ENCODE data around the gene CABLES2.
"Not testable (repeated sequence)": the region's sequence is repeated elsewhere in the genome, so short reads cannot be mapped to it uniquely, and the experiment has no call there.

The CABLES2 gene

DNA sequence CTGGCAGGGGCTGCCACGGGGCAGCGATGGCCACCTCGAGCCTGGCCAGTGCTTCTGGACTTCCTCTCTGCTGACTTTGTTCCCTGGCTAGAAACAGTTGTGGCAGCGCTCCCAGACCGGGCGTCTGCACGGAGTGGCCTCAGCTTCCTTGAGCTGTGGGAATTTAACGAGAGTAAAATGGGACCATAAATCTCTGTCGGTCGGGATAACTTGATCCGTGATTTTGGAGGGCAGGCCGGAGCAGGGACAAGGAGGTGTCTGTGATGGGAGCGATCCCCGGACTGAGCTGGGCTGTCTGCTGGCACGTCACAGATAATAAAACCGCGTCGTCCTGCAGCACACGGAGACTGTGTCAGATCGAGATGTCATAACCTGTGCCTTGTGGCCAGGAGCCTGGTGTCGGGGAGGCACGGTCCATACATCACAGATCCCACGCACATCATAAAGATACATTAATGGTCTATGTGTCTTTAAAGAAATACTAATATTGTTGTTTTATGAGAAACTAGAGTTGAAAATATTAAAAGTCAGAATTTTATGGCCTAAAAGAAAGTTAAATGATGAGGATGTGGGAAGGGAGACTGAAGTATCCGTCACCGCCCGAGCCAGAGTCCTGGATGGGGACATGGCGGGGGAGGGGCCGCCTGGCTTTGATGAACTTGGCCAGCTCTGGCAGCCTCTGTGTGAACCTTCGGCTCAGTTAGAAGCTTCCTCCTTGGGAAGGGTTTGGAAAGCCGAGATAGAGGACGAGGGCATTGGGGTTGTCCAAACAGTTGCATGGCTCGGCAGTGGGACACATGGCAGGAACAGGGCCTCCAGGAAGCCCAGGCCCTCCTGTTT is 26.8 kb upstream of the CABLES2 start:
- DNase-seq (ENCODE audit: low read depth, low spot score): no peak

DNA sequence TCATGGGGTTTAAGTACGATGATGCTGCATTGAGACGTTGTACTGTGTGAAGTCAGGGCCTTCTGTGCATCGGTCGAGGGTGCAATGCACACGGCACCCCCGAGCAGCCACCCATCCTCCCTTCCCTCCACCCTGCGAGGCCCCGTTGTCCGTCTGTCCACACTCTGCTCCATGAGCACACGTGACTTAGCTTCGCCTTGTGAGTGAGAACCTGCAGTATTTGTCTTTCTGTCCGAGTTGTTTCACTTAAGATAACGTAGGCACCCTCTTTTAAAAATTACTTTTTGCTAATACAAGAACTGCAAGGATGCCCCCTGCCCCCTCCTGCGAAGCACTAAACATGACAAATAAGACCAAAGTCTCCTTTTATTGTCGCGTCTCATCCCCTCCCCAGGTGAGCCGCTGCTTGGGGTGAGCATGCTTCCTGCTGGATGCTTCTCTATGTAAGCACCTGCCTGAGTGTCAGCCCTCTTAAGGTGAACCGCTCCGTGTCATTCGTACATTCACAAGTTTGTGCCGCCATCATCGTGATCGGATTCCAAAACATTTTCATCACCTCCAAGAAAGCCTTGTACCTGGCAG is 23.9 kb upstream of the CABLES2 start:
- no peak for DNase-seq (ENCODE audit: low read depth, low spot score)

DNA sequence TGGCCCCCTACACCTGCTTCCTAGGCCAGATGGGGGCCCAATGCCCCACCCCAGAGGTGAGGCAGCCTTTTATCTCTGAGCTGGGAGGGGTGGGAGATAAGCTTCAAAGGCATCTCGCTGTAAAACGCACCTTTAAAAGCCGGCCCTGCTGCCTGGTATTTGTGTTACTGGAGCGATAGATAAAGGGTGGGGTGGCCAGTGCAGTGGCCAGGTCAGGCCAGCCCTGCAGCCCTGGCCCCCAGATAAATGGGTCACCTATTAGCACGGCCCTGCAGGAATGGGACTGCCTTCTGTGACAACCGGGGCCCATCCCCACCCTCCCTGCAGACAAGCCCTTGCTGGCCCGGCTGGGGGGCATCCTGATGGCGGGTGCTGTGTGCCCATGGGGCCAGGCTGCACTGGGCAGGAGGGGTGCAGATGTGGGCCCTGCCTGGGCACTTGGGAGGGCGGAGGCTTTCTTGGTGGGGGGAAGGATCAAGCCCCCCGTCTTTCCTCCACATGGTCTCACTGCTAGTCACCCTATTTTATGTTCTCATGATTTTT is 23.3 kb upstream of the CABLES2 start:
- DNase-seq (ENCODE audit: low read depth, low spot score): no peak

DNA sequence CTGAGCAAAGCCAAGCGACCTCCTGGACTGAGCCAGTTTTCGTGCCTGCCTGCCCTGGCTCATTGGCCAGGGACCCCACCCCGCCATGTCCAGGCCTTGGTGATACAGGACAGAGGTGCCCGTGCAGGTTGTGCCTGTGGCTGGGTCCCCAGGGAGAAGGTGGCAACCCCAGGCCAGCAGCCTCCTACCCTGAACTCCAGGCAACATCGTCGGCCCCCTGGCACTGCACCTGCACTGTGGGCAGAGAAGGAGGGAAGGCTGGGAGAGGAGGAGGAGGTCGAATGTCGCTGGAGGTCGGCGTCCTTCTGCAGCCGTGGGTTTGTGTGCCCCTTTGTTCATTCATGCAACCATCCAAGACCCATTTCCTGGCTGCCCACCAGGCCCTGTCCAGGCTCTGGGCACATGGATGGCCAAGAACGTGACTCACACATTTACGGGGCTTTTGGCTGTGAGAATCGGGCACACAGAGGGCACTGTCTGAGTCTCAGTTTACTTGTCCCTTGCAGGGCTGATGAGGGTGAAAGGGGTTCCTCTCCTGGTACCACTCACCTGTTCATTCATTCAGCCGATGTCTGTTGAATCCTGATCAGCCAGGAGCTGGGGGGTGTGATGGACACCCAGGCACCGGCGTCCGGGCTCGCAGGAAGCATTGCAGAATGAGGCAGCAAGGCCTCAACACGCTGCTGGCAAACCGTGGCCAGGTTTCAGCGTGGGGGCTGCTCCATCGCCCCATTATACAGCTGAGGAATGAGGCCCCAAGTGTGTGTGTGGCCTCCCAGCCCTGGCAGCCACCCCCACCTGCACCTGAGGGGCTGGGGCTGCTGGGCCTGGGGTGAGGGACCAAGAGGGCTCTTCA is 22.6 kb upstream of the CABLES2 start:
- no peak for DNase-seq (ENCODE audit: low read depth, low spot score)

DNA sequence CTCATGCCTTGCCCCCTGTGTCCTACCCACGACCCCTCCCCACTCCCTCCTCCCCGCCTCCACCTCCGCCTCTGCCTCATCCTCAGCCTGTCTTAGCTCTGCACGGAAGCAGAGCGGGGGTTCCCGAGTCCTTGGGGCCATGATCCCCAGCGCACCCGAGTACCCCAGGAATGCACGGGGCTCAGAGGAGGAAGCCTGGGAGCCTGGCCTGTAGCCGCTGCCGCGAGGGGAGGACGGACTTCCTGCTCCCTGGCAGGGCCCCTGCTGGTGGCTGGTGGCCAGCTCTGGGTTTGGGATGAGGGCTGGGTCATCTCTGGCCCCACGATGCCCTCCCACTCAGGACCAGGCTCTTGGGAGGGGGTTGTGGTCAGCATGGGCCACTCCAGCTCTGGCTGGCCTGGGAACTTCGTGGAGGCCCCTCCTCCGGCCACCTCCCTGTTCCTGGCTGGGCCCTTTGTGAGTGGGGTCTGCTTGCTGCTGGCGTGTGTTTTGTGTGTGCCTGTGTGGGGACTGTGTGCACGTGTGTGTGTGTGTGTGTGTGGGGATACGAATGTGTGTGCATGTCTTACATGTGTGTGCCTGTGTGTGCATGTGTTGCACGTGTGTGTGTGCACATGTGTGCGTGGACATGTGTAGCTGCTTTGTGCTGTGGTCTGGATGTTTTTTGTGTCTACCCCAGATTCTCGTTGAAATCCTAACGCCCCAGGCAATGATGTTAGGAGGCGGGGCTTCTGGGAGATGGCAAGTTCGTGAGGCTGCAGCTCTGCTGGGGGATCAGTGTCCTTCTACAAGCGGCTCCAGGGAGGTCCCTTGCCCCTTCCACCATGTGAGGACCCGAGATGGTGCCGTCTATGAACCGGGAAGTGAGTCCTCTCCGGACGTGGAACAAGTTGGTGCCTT is 21.6 kb upstream of the CABLES2 start:
- no peak for DNase-seq (ENCODE audit: low read depth, low spot score)

DNA sequence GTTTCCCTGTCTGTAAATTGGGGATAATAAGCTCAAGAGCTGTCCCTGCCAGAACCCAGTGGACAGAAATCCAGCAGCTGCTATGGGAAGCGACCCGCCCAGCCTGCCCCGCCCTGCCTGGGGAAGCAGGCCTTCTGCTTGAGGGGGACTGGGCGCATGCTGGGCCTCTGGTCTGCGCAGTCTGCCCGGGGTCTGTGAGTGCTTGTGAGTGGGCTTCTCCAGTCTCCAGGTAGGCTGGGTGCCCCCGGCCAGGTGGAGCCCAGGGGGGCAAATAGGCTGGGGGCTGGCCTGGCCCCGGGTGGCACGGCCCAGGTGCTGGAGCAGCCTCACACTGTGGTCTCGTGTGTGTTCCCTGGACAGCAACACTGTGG is 20.9 kb upstream of the CABLES2 start:
- no peak for DNase-seq (ENCODE audit: low read depth, low spot score)

DNA sequence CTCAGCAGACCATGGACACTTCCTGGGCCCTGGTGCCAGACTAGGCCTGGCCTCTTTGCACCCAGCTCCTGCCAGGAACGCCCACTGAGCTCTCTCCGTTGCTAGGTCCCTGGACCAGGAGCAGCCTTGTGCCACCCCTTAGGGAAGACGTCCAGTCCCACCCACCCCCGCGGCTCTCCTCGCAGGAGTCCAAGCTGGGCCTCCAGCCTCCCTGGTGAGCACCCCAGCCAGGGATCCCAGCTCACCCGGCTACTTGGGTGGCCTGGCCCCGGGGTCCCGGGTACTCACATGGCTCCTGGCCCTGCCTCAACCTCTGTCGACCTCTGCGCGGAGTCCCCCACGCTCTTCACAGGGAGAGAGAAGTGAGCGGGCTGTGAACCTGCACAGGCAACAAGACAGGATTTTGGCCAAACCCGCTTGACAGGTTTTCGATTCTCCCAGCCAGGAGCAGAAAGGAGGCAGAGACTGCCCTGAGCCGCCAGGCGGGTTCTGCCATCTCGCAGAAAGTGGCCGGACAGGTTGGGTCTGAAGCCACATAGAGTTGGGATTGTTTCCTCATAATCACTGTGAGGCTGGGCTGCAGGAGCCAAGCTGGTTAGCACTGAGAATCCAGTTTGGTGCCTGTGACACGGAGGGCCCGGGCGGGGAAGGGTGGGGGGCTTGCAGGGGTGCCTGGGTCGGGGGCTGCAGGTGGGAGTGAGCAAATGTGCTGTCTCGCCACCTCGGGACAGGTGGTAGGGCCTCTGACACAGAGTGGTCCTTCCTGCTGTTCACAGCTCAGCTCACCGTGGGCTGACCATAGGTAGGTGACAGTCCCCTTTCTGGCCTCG is 20.3 kb upstream of the CABLES2 start, which contains the start of gene RBBP8NL:
RBBP8NL (minus strand) TSS at position 368 of the 830 bp plus-strand sequence. CDS start 7,892 bp downstream, outside the sequence.
- no peak for DNase-seq (ENCODE audit: low read depth, low spot score)

DNA sequence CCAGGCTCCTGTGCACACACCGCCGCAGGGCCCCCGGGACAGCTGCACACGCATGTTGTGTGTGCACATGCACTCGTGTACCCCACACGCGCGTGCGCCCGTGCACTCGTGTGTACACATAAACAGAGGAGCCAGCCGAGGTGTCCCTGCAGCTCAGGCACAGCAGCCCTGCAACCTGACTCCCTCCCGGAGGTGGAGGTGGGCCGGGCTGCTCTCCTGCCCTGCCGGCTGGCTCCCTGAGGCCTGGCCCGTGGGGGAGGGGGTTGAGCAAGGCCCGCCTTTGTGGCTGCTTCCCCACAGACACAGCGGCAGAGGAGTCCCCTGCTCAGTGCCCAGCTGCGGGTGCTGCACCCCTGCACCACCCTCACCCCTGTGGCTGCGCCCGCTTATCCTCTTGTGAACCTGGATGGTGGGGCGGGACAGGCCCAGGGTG is 19.6 kb upstream of the CABLES2 start:
- DNase-seq (ENCODE audit: low read depth, low spot score): no peak

DNA sequence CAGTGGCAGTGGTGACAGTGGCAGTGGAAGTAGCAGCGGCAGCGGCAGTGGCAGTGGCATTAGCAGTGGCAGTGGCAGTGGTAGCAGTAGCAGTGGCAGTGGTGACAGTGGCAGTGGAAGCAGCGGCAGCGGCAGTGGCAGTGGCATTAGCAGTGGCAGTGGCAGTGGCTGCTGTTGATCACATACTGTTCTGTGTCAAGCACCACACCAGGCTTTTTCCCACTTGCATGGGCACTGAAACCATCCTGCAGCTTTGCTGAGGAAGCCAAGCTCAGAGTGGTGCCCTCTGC is 18.9 kb upstream of the CABLES2 start:
- DNase-seq (ENCODE audit: low read depth, low spot score): not testable (repeated sequence)

DNA sequence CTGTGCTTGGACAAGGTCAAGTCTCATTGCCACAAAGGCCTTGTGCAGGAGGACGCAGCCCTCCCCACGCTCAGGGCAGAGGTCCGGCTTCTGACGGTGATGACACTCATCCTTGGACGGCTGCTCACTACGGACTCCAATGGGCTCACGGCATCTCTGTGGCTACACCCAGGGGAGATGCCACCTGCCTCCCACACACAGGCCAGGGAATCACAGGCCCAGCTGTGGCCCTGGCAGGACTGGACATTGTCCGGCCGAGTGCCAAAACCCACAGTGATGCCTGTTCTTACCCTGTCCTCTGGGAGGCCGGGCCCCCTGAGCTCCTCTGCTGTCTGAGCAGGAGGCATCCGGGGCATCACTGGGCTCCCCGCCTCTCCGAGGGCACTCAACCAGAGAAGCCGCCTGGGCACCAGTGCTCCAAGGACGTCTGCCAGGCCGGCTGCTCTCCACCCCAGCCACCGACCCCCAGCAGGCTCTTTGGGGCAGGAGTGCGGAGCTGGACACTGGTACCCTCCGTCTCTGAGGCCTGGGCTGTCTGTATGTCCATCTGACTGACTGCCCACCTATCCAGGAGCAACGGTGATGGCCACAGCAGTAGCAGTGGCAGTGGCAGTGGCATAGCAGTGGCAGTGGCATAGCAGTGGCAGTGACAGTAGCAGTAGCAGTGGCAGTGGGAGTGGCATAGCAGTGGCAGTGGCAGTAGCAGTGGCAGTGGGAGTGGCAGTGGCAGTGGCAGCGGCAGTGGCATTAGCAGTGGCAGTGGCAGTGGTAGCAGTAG is 18.4 kb upstream of the CABLES2 start:
- no peak for DNase-seq (ENCODE audit: low read depth, low spot score)

DNA sequence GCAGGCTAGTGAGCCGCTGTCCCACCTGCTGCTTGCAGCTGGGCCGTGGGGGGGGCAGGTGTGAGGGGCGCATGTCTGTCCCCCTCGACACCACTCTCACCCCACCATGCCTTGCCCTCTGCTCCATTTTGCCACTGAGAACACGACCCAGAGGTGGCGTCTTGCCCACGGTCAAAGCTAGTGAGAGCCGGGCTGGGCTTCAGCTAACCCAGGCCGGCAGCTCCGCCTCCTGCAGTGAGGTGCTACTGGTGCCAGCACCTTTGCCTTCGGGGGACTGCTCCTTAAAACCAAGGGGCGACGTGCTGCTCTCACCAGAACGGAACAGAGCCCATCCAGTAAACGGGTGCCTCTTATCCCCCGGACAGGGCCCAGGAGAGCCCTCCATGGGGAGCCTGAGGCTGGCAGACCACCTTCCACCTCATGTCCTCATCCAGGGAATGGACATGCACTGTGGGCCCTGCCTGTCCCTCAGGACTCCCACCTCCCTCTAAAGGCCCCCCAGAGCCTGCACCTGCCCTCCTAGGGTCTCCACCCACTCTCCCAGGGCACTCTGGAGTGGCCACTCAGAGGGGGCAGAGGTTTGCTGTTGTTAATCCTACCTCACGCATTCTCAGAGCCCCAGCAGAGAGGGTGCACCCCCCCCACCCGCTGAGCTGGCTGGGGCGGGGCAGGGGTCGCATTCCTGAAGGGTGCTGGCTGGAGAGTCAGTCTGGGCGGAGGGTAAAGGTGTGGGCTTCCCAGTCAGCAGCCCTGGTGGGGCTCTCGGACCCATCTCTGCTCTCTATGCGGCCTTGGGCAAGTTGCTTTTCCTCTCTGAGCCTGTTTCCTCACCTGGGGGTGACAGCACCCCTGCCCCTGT is 17.4 kb upstream of the CABLES2 start:
- no peak for DNase-seq (ENCODE audit: low read depth, low spot score)

DNA sequence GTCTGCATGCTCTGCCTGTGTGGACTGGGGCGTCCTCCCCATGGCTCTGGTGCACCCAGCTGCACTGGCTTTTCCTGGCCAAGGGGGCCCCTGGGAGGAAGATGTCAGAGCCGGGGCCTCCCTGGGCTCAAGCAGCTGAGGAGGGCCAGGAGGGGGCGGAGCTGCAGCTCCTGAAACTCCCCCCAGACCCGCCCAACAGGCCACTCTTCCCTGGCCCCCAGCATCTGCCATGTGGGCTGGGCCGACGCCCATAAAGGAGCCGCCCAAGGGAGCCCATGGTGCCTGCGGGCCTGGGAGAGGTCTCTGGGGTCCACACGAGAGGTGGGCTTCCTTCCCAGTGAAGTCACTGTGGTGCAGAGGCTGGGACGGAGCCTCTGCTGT is 16.2 kb upstream of the CABLES2 start:
- DNase-seq (ENCODE audit: low read depth, low spot score): no peak

DNA sequence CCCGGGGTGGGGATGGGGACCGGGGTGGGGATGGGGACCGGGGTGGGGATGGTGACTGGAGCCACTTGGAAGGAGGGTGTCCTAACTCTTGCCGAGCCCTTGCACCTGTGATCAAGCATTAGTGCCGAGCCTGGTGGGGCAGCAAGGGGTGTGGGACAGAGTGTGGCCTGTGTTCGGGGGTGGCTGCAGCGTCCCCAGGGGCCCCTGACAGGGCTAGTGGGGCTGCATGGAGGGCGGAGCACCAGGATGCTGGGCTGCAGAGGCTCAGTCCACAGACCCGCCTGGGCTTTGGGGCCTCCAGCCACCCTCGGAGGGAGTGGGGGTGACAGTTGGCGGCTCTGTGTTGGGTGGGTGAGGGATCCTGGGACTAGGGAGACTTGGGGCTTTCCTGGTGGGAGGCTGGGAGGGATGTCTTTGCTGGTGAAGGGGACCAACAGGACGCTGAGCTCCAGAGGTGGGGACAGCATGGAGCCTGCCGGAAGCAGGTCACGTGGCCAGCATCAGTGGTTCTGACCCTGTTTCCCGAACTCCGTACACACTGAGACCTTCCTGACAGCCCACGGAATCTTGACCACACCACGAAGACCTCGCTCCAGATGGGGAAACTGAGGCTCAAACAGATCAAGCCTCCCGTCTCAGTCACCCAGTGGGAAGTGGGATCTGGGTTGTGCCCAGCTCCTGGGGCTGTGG is 15.7 kb upstream of the CABLES2 start:
- DNase-seq (ENCODE audit: low read depth, low spot score): no peak

DNA sequence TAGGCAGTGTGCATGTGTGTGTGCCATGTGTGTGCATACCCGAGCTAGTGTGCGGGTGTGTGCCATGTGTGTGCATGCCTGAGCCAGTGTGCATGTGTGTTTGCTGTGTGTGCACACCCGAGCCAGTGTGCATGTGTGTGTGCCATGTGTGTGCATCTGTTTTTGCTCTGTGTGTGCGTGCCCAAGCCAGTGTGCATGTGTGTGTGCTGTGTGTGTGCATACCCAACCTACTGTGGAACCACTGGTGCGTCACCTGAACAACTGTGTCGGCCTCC is 14.6 kb upstream of the CABLES2 start:
- DNase-seq (ENCODE audit: low read depth, low spot score): no peak

DNA sequence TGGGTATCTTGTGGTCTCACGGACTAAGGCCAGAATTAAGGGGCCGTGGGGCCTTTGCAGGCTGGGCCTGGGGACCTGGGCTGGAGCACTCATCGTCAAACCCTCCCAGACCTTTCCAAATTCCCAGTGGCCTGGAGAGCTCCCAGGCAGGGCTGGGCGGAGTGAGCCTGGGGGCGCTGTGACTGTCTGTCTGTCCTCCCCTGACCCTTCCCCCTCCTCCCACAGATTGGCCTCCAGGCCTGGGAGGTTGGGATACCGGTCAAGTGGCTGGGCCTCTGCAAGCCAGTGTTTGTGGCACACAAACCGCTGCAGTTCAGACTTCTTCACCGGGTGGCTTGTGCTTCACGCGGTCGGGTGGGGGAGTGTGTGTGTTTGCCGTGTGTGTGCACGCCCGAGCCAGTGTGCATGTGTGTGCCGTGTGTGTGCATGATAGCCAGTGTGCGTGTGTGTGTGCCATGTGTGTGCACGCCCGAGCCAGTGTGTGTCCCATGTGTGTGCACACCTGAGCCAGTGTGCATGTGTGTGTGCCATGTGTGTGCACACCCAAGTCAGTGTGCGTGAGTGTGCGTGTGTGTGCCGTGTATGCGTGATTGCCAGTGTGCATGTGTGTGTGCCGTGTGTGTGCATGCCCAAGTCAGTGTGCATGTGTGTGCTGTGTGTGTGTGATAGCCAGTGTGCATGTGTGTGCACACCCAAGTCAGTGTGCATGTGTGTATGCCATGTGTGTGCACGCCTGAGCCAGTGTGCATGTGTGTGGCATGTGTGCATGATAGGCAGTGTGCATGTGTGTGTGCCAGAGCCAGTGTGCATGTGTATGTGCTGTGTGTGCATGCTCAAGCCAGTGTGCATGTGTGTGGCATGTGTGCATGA is 14.0 kb upstream of the CABLES2 start:
- no peak for DNase-seq (ENCODE audit: low read depth, low spot score)

DNA sequence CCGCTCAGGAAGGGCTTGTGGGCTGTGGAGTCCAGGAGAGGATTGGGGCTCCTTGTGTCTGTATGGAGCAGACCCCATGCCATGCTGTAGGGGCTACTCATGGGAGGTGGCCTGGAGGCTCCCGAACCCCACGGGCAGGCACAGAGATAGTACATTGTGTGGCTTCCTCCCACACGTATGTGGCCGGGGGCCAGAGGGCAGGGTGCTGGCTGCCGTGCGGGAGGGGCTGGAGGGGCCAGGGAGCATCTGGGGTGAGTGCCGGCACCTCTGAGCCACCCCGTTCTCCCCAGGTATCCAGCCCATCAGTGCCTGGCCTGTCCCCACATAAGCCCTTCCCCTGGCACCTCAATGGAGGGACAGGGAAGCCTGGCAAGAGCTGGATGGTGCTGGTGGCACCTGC is 12.7 kb upstream of the CABLES2 start:
- no peak for DNase-seq (ENCODE audit: low read depth, low spot score)

Measured in brain pericyte (primary cell).